GM19238 (cell line): ENCODE measurements around the gene ZNF511.
"Not testable (repeated sequence)": the region's sequence is repeated elsewhere in the genome, so short reads cannot be mapped to it uniquely, and the experiment has no call there.

Experiments
- DNase-seq: peaks from one replicate; pipeline ENCODE4 v3.0.0; 2011; ENCODE audit warnings: low spot score; ENCODE audit not compliant: insufficient read length

Gene ZNF511

GRCh38 chr10:133314911-133315310 is 6.2 kb downstream of the ZNF511 start:
- no peak for DNase-seq

GRCh38 chr10:133315847-133316246 is 7.1 kb downstream of the ZNF511 start:
- DNase-seq = no peak

- no peak for DNase-seq
These were observed 7.6 kb downstream of the ZNF511 start for GRCh38 chr10:133316266-133316665.

- DNase-seq = no peak
These were observed 8.0 kb downstream of the ZNF511 start for GRCh38 chr10:133316732-133317131.

- DNase-seq = peak; percentile 63
These were observed 9.9 kb downstream of the ZNF511 start for GRCh38 chr10:133318494-133319127.

GRCh38 chr10:133320852-133321422 is 12.2 kb downstream of the ZNF511 start:
- DNase-seq = not testable (repeated sequence)

- DNase-seq = not testable (repeated sequence)
These were observed 13.5 kb downstream of the ZNF511 start for GRCh38 chr10:133322064-133322709.

GRCh38 chr10:133324198-133324792 is 15.6 kb downstream of the ZNF511 start:
- DNase-seq = no peak

- DNase-seq = no peak
These were observed 16.1 kb downstream of the ZNF511 start for GRCh38 chr10:133324857-133325260.

- no peak for DNase-seq
These were observed 16.9 kb downstream of the ZNF511 start for GRCh38 chr10:133325440-133326222.

- no peak for DNase-seq
These were observed 17.5 kb downstream of the ZNF511 start for GRCh38 chr10:133326223-133326551.

- no peak for DNase-seq
These were observed 18.3 kb downstream of the ZNF511 start for GRCh38 chr10:133326745-133327650.

- DNase-seq = no peak
These were observed 19.1 kb downstream of the ZNF511 start for GRCh38 chr10:133327651-133328357.

GRCh38 chr10:133328358-133329343 is 19.9 kb downstream of the ZNF511 start:
- no peak for DNase-seq

GRCh38 chr10:133329491-133330202 is 20.9 kb downstream of the ZNF511 start:
- peak; percentile 96 for DNase-seq

GRCh38 chr10:133332936-133333699 is 24.4 kb downstream of the ZNF511 start:
- DNase-seq = no peak

- DNase-seq = no peak
These were observed 26.0 kb downstream of the ZNF511 start for GRCh38 chr10:133334503-133335245.
